HepG2 (cell line): Measurements from ENCODE around the gene DEPDC1B. TPM values are rescaled to one million over a fixed set of nuclear protein-coding genes. Genes with fewer than 3 reads are reported as not detected.

Experiments
- ATAC-seq: fragments of 200-7000 bp; cut with Tn5 transposase; 3 replicates; pipeline ENCODE4 v1.9.1; 2020; ENCODE audit warnings: mild to moderate bottlenecking, moderate library complexity
- BruUV-seq: library from RNA; stranded (reverse); fragments of 400-500 nt; replicated peaks from 2 replicates; lab custom pipeline; 2021; lab: Mats Ljungman, UMichigan
- CTCF ChIA-PET: fragments of 300-600 bp; formaldehyde crosslinking; extraction: SDS; loops from one replicate; lab custom pipeline; 2021; ENCODE audit warnings: low total read pairs, inconsistent platforms, low intra/inter-chr PET ratio; lab: Yijun Ruan, JAX
- POLR2A ChIA-PET: fragments of 350-600 bp; sonication (Branson Sonifier 250); formaldehyde crosslinking; loops from one replicate; lab custom pipeline; 2020; ENCODE audit warnings: antibody characterized with exemption, inconsistent platforms; lab: Yijun Ruan, JAX
- DNase-seq: peaks from one replicate; pipeline ENCODE4 v3.0.0-alpha.2; 2015; ENCODE audit warnings: low spot score
- FAIRE-seq: peaks from 3 replicates; lab custom pipeline; 2011; peaks lifted over from hg19 to GRCh38; lab: Jason Lieb, UNC
- H2AFZ ChIP-seq: one replicate; pipeline ENCODE4 v1.6.1; 2011; ENCODE audit warnings: low read length, inconsistent platforms
- H3K27ac ChIP-seq: fragments of 300-600 bp; 3 replicates; pipeline ENCODE4 v1.8.0; 2011; ENCODE audit warnings: mixed run types, mild to moderate bottlenecking, mixed read lengths, low read length, inconsistent platforms; ENCODE audit not compliant: insufficient read depth; ENCODE audit errors: extremely low read length
- H3K27me3 ChIP-seq, 2 experiments: fragments of 200-600 bp in 1 of 2; 2 replicates in 1 of 2; 3 replicates in 1 of 2; pipeline versions ENCODE4 v1.6.0 to v1.8.0; 2011; ENCODE audit warnings: low read length in 2 of 2, mild to moderate bottlenecking in 2 of 2, moderate library complexity in 2 of 2, inconsistent platforms in 1 of 2; ENCODE audit not compliant: insufficient read depth in 2 of 2, control insufficient read depth in 1 of 2
- H3K36me3 ChIP-seq, 2 experiments: fragments of 200-600 bp in 1 of 2; replicated peaks in 1 of 2; 2 replicates in 1 of 2; 3 replicates in 1 of 2; pipeline versions ENCODE4 v1.5.1 to v1.8.0; 2011; ENCODE audit warnings: low read length in 2 of 2, inconsistent platforms in 1 of 2; ENCODE audit not compliant: insufficient read depth in 2 of 2, control insufficient read depth in 1 of 2
- H3K4me1 ChIP-seq: 2 replicates; pipeline ENCODE4 v1.5.1; 2012; ENCODE audit warnings: low read length, inconsistent platforms; ENCODE audit not compliant: insufficient read depth
- H3K4me2 ChIP-seq: 2 replicates; pipeline ENCODE4 v1.6.0; 2011; ENCODE audit warnings: low read depth, low read length, inconsistent platforms
- H3K4me3 ChIP-seq, 3 experiments: fragments of 200-600 bp in 1 of 3; sonication (generic), shearing (Covaris generic) in 1 of 3; replicated peaks in 1 of 3; 2 replicates each; pipeline ENCODE4 v1.5.1; 2011 to 2016; ENCODE audit warnings: low read length in 3 of 3, inconsistent platforms in 2 of 3, low read depth in 2 of 3, mild to moderate bottlenecking in 2 of 3, control low read depth in 1 of 3, mixed read lengths in 1 of 3; ENCODE audit not compliant: insufficient read depth in 1 of 3
- H3K79me2 ChIP-seq: one replicate; pipeline ENCODE4 v1.6.1; 2011; ENCODE audit warnings: low read length, inconsistent platforms; ENCODE audit not compliant: insufficient read depth
- H3K9ac ChIP-seq: 2 replicates; pipeline ENCODE4 v1.6.0; 2011; ENCODE audit warnings: mild to moderate bottlenecking, low read depth, low read length, inconsistent platforms; ENCODE audit not compliant: insufficient read depth
- H3K9me3 ChIP-seq: 2 replicates; pipeline ENCODE4 v1.5.1; 2012; ENCODE audit warnings: mild to moderate bottlenecking, low read length
- H4K20me1 ChIP-seq: 2 replicates; pipeline ENCODE4 v1.6.0; 2011; ENCODE audit warnings: inconsistent platforms, mild to moderate bottlenecking, low read length, moderate library complexity; ENCODE audit not compliant: insufficient read depth
- CEBPG ChIP-seq: IDR thresholded peaks from 2 replicates; pipeline ENCODE4 v1.6.1; 2016
- CEBPZ ChIP-seq: IDR thresholded peaks from 2 replicates; pipeline ENCODE4 v1.6.1; 2012; ENCODE audit warnings: low read length, improper control_type of control experiment
- ERF ChIP-seq: IDR thresholded peaks from 2 replicates; pipeline ENCODE4 v1.6.1; 2018; ENCODE audit warnings: missing biosample characterization, missing genetic modification reagents
- FOXP1 ChIP-seq, 2 experiments: fragments of 450-650 bp in 1 of 2; IDR thresholded peaks; 2 replicates each; pipeline ENCODE4 v1.6.1; 2017 to 2018; ENCODE audit warnings: antibody characterized with exemption in 1 of 2
- HOXD1 ChIP-seq: sonication (generic); formaldehyde crosslinking; IDR thresholded peaks from 2 replicates; pipeline ENCODE4 v1.5.0; 2020; ENCODE audit warnings: missing genetic modification reagents
- IRF9 ChIP-seq: sonication (generic); formaldehyde crosslinking; IDR thresholded peaks from 2 replicates; pipeline ENCODE4 v1.8.0; 2022; ENCODE audit warnings: missing genetic modification reagents, mild to moderate bottlenecking, borderline replicate concordance
- MED13 ChIP-seq: sonication (generic); formaldehyde crosslinking; IDR thresholded peaks from 2 replicates; pipeline ENCODE4 v1.5.0; 2020; ENCODE audit warnings: missing genetic modification reagents
- MXD1 ChIP-seq: sonication (generic); formaldehyde crosslinking; IDR thresholded peaks from 2 replicates; pipeline ENCODE4 v1.4.0; 2020; ENCODE audit warnings: mild to moderate bottlenecking, missing genetic modification reagents
- PRPF4 ChIP-seq: fragments of 200-400 bp; formaldehyde crosslinking; IDR thresholded peaks from 2 replicates; pipeline ENCODE4 v1.6.1; 2016; ENCODE audit warnings: low read length, low read depth; ENCODE audit not compliant: poor library complexity, severe bottlenecking
- ZBTB25 ChIP-seq: IDR thresholded peaks from 2 replicates; pipeline ENCODE4 v1.6.1; 2018; ENCODE audit warnings: missing genetic modification reagents
- ZNF276 ChIP-seq: sonication (generic); formaldehyde crosslinking; IDR thresholded peaks from 2 replicates; pipeline ENCODE4 v1.4.0; 2020; ENCODE audit warnings: mild to moderate bottlenecking, low read depth, missing genetic modification reagents
- ZNF501 ChIP-seq: sonication (generic); formaldehyde crosslinking; IDR thresholded peaks from 2 replicates; pipeline ENCODE4 v1.5.1; 2020; ENCODE audit warnings: mild to moderate bottlenecking, moderate library complexity, missing genetic modification reagents
- ZSCAN12 ChIP-seq: sonication (generic); formaldehyde crosslinking; IDR thresholded peaks from 2 replicates; pipeline ENCODE4 v1.9.0; 2021; ENCODE audit warnings: mild to moderate bottlenecking, missing genetic modification reagents
- in situ Hi-C: cut with HindIII; loops from 2 replicates; pipeline ENCODE4 v1.10.0; 2017; ENCODE audit warnings: low pct_unique_long_range_greater_than_20kb; ENCODE audit not compliant: extremely low pct_ligation_motif_present
- intact Hi-C: fragments of 100-400 bp; cut with micrococcal nuclease; formaldehyde crosslinking; loops from one replicate; pipeline ENCODE4 v1.10.0; 2022; ENCODE audit not compliant: unreplicated experiment
- polyA plus RNA-seq, 8 experiments: library from polyadenylated mRNA; depleted of rRNA in 3 of 8; stranded (reverse) in 7 of 8; unstranded in 1 of 8; fragments of >200 nt; fragmentation: Illumina TruSeq in 4 of 8; extraction: Trizol in 4 of 8; gene quantifications; 2 replicates each; pipeline versions ENCODE4 v1.2.1 to v1.2.3, GENCODE V29; 2011 to 2016; ENCODE audit warnings: low read depth in 4 of 8, missing spikeins in 1 of 8, mixed read lengths in 1 of 8; ENCODE audit not compliant: insufficient read depth in 1 of 8
- total RNA-seq, 5 experiments: library from RNA; depleted of rRNA; stranded (reverse); fragments of >200 nt; fragmentation: Illumina TruSeq; extraction: Trizol; gene quantifications; 2 replicates each; pipeline ENCODE4 v1.2.3, GENCODE V29; 2016; ENCODE audit warnings: low read depth in 1 of 5

The DEPDC1B gene
- total and polyA plus RNA-seq, 2 of the 13 experiments (the other 11 are each of a cell fraction or from before 2014, with no cell fraction given) = 29.5 to 51.3 TPM

GRCh38 chr5:60611099-60611740 lies 88.7 kb downstream of the DEPDC1B start:
- Histone ChIP-seq H3K4me3 (no peak overlapping the region), H3K27me3 (no peaks in the 10 kb centered on the region), H3K9ac (no peak overlapping the region), H2AFZ (no peak overlapping the region), H3K36me3 (peaks cover 0 to 1% of the 10 kb centered on the region in 2 experiments; a peak in 3 of 5 replicates), H3K79me2 (no peaks in the 10 kb centered on the region), H3K9me3 (no peaks in the 10 kb centered on the region), H4K20me1 (no peaks in the 10 kb centered on the region), H3K4me1 (no peaks in the 10 kb centered on the region), H3K27ac (no peak overlapping the region), H3K4me2 (no peak overlapping the region)
- TF ChIP-seq HOXD1 (CRISPR knock-in tag) = no peak
- no peak for TF ChIP-seq CEBPZ
- TF ChIP-seq ZNF276 (CRISPR knock-in tag) = no peak
- TF ChIP-seq MXD1 = no peak
- no peak for TF ChIP-seq ZBTB25 (CRISPR knock-in tag)
- no peak for TF ChIP-seq ZSCAN12 (CRISPR knock-in tag)
- no peak for TF ChIP-seq CEBPG
- TF ChIP-seq FOXP1 (IDR thresholded peaks at IDR 0.05) = no peak
- no peak for TF ChIP-seq FOXP1 (CRISPR knock-in tag; IDR thresholded peaks at IDR 0.05)
- TF ChIP-seq PRPF4 = no peak
- no peak for TF ChIP-seq ZNF501 (CRISPR knock-in tag)
- no peak for TF ChIP-seq IRF9 (CRISPR knock-in tag)
- no peak for TF ChIP-seq MED13 (CRISPR knock-in tag)
- no peak for TF ChIP-seq ERF (CRISPR knock-in tag)
- intact Hi-C loops = no loop called here
- FAIRE-seq = no peak
- ChIA-PET POLR2A (no interaction called here), CTCF (no interaction called here)
- in situ Hi-C loops = no loop called here
- ATAC-seq = no peak
- no peak for DNase-seq
- no TSS peak for BruUV-seq
